Measurements from ENCODE around the gene RAD21L1.

GRCh38 chr20:1255675-1256074 lies 29.8 kb downstream of the RAD21L1 start:
- TF ChIP-seq BHLHE40 (IDR thresholded peaks at IDR 0.05; ENCODE audit: borderline replicate concordance) (no peak), FOXM1 (IDR thresholded peaks at IDR 0.05; ENCODE audit: borderline replicate concordance) (no peak), L3MBTL2 (conservative IDR thresholded peaks at IDR 0.05) (no peak), ZNF384 (IDR thresholded peaks at IDR 0.05) (no peak), FOXA1 (IDR thresholded peaks at IDR 0.05) (no peak), FOXK2 (IDR thresholded peaks at IDR 0.05) (no peak), ARNT (IDR thresholded peaks at IDR 0.05) (no peak), SP1 (IDR thresholded peaks at IDR 0.05) (no peak), NFRKB (IDR thresholded peaks at IDR 0.05) (no peak), SUZ12 (IDR thresholded peaks at IDR 0.05) (no peak), LEF1 (IDR thresholded peaks at IDR 0.05; ENCODE audit: borderline replicate concordance) (no peak), HDGF (IDR thresholded peaks at IDR 0.05; ENCODE audit: borderline replicate concordance) (no peak)
- TF ChIP-seq, protein P1, sequence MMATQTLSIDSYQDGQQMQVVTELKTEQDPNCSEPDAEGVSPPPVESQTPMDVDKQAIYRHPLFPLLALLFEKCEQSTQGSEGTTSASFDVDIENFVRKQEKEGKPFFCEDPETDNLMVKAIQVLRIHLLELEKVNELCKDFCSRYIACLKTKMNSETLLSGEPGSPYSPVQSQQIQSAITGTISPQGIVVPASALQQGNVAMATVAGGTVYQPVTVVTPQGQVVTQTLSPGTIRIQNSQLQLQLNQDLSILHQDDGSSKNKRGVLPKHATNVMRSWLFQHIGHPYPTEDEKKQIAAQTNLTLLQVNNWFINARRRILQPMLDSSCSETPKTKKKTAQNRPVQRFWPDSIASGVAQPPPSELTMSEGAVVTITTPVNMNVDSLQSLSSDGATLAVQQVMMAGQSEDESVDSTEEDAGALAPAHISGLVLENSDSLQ (IDR thresholded peaks at IDR 0.05): no peak
